ENCODE data around the gene LRRTM4.

Gene LRRTM4

GRCh38 chr2:77521931-77522470 lies at the start of gene LRRTM4:
Gene LRRTM4 (minus strand): TSS chr2:77522376.
- no peak for DNase-seq

GRCh38 chr2:77571545-77571944 lies 49.4 kb upstream of the LRRTM4 start:
- no peak for DNase-seq

GRCh38 chr2:77567723-77568122 lies 45.5 kb upstream of the LRRTM4 start:
- no peak for DNase-seq

- DNase-seq: no peak
Measured at GRCh38 chr2:77566582-77566981, 44.4 kb upstream of the LRRTM4 start.

GRCh38 chr2:77566131-77566530 lies 44.0 kb upstream of the LRRTM4 start:
- DNase-seq: no peak

GRCh38 chr2:77552956-77553355 lies 30.8 kb upstream of the LRRTM4 start:
- no peak for DNase-seq

- no peak for DNase-seq
Measured at GRCh38 chr2:77538031-77538430, 15.9 kb upstream of the LRRTM4 start.

GRCh38 chr2:77522888-77523287 lies 712 bp upstream of the LRRTM4 start:
- no peak for DNase-seq

GRCh38 chr2:77521548-77521891 lies 656 bp downstream of the LRRTM4 start:
- DNase-seq: no peak

- DNase-seq: no peak
Measured at GRCh38 chr2:77520641-77521547, 1.3 kb downstream of the LRRTM4 start.

- no peak for DNase-seq
Measured at GRCh38 chr2:77519888-77520506, 2.2 kb downstream of the LRRTM4 start.

- DNase-seq: no peak
Measured at GRCh38 chr2:77519164-77519887, 2.9 kb downstream of the LRRTM4 start.

- no peak for DNase-seq
Measured at GRCh38 chr2:77518311-77518710, 3.9 kb downstream of the LRRTM4 start.

GRCh38 chr2:77513191-77513590 lies 9.0 kb downstream of the LRRTM4 start:
- DNase-seq: no peak

GRCh38 chr2:77512507-77512906 lies 9.7 kb downstream of the LRRTM4 start:
- no peak for DNase-seq

- DNase-seq: no peak
Measured at GRCh38 chr2:77508511-77508910, 13.7 kb downstream of the LRRTM4 start.

- no peak for DNase-seq
Measured at GRCh38 chr2:77507657-77508056, 14.5 kb downstream of the LRRTM4 start.

- DNase-seq: no peak
Measured at GRCh38 chr2:77488141-77488540, 34.0 kb downstream of the LRRTM4 start.

GRCh38 chr2:77487074-77487803 lies 34.9 kb downstream of the LRRTM4 start:
- DNase-seq: no peak

- no peak for DNase-seq
Measured at GRCh38 chr2:77484026-77484425, 38.1 kb downstream of the LRRTM4 start.

- DNase-seq: no peak
Measured at GRCh38 chr2:77479895-77480294, 42.3 kb downstream of the LRRTM4 start.

- no peak for DNase-seq
Measured at GRCh38 chr2:77479395-77479794, 42.8 kb downstream of the LRRTM4 start.

- no peak for DNase-seq
Measured at GRCh38 chr2:77470096-77470495, 52.1 kb downstream of the LRRTM4 start.

All from fibroblast of upper back skin (primary cell).